HCT116 (cell line): Measurements from ENCODE around the gene ZNF750. TPM values are rescaled to one million over a fixed set of nuclear protein-coding genes. Genes with fewer than 3 reads are reported as not detected.

Experiments
- ATAC-seq: fragments of 200-7000 bp; cut with Tn5 transposase; 2 replicates; pipeline ENCODE4 v1.9.1; 2020; ENCODE audit warnings: mild to moderate bottlenecking, moderate library complexity
- BruUV-seq: library from RNA; stranded (reverse); fragments of 400-500 nt; replicated peaks from 2 replicates; lab custom pipeline; 2021; lab: Mats Ljungman, UMichigan
- CTCF ChIA-PET: fragments of 300-600 bp; sonication (Branson Sonifier 250); formaldehyde crosslinking; loops from one replicate; lab custom pipeline; 2021; ENCODE audit warnings: antibody characterized with exemption; lab: Charles Lee
- POLR2A ChIA-PET: fragments of 300-600, 350-600 bp; sonication (Branson Sonifier 250); formaldehyde crosslinking; loops from one replicate; lab custom pipeline; 2021; ENCODE audit warnings: antibody characterized with exemption; lab: Charles Lee
- RAD21 ChIA-PET, 2 experiments: fragments of 300-600 bp; sonication (Branson Sonifier 250); formaldehyde crosslinking; loops; one replicate each; lab custom pipeline; 2023; ENCODE audit warnings: low total read pairs in 2 of 2; ENCODE audit not compliant: uncharacterized antibody in 2 of 2, unreplicated experiment in 2 of 2, low non-redundant PET in 1 of 2; lab: Charles Lee
- DNase-seq: peaks from one replicate; pipeline ENCODE4 v3.0.0-alpha.2; 2010; ENCODE audit warnings: low read depth, low spot score
- H2AFZ ChIP-seq: fragments of 200-600 bp; shearing (Covaris generic), sonication (generic); 2 replicates; pipeline ENCODE4 v1.6.1; 2017; ENCODE audit warnings: low read depth, mixed run types, mixed read lengths, antibody characterized with exemption, low read length; ENCODE audit not compliant: poor library complexity, severe bottlenecking
- H3K27ac ChIP-seq: 2 replicates; pipeline ENCODE4 v1.5.1; 2012; ENCODE audit warnings: low read depth, low read length
- H3K27me3 ChIP-seq: fragments of 200-600 bp; sonication (generic); 2 replicates; pipeline ENCODE4 v1.6.1; 2016; ENCODE audit warnings: mixed run types, low read length, mixed read lengths; ENCODE audit not compliant: insufficient read depth
- H3K36me3 ChIP-seq, 2 experiments: fragments of 200-500 bp in 1 of 2; fragments of 200-600 bp in 1 of 2; sonication (Bioruptor generic) in 1 of 2; sonication (generic) in 1 of 2; 2 replicates each; pipeline versions ENCODE4 v1.5.1 to v1.6.1; 2014 to 2016; ENCODE audit warnings: low read length in 2 of 2, inconsistent platforms in 1 of 2, mixed read lengths in 1 of 2, mixed run types in 1 of 2; ENCODE audit not compliant: insufficient read depth in 2 of 2, control insufficient read depth in 1 of 2
- H3K4me1 ChIP-seq, 2 experiments: fragments of 200-600 bp in 1 of 2; sonication (generic) in 1 of 2; 2 replicates each; pipeline versions ENCODE4 v1.5.1 to v1.6.1; 2012 to 2017; ENCODE audit warnings: low read length in 2 of 2, inconsistent platforms in 1 of 2, mild to moderate bottlenecking in 1 of 2, mixed read lengths in 1 of 2, mixed run types in 1 of 2, moderate library complexity in 1 of 2; ENCODE audit not compliant: insufficient read depth in 2 of 2, control insufficient read depth in 1 of 2
- H3K4me2 ChIP-seq: fragments of 200-600 bp; sonication (generic); 2 replicates; pipeline ENCODE4 v1.6.1; 2017; ENCODE audit warnings: mixed run types, low read length, mixed read lengths
- H3K4me3 ChIP-seq, 2 experiments: fragments of 200-600 bp in 1 of 2; sonication (generic) in 1 of 2; replicated peaks in 1 of 2; 2 replicates each; pipeline ENCODE4 v1.5.1; 2011 to 2016; ENCODE audit warnings: low read length in 2 of 2, control low read depth in 1 of 2, low read depth in 1 of 2, mild to moderate bottlenecking in 1 of 2, mixed read lengths in 1 of 2, mixed run types in 1 of 2
- H3K79me2 ChIP-seq: fragments of 200-600 bp; sonication (generic); 2 replicates; pipeline ENCODE4 v1.6.1; 2017; ENCODE audit warnings: mild to moderate bottlenecking, mixed run types, low read length, moderate library complexity, mixed read lengths; ENCODE audit not compliant: insufficient read depth
- H3K9ac ChIP-seq: fragments of 200-600 bp; sonication (generic); 2 replicates; pipeline ENCODE4 v1.6.1; 2016; ENCODE audit warnings: low read length, mixed read lengths
- H3K9me2 ChIP-seq: fragments of 200-600 bp; sonication (generic), shearing (Covaris generic); 2 replicates; pipeline ENCODE4 v1.6.1; 2017; ENCODE audit warnings: mixed run types, mild to moderate bottlenecking, moderate library complexity; ENCODE audit not compliant: insufficient read depth
- H3K9me3 ChIP-seq, 2 experiments: fragments of 200-500 bp in 1 of 2; fragments of 200-600 bp in 1 of 2; sonication (Bioruptor generic) in 1 of 2; sonication (generic) in 1 of 2; 2 replicates each; pipeline ENCODE4 v1.6.1; 2014 to 2017; ENCODE audit warnings: low read length in 2 of 2, mixed read lengths in 2 of 2, inconsistent platforms in 1 of 2, low read depth in 1 of 2, mild to moderate bottlenecking in 1 of 2, mixed run types in 1 of 2, moderate library complexity in 1 of 2; ENCODE audit not compliant: control insufficient read depth in 1 of 2, insufficient read depth in 1 of 2
- H4K20me1 ChIP-seq: fragments of 200-600 bp; sonication (generic), shearing (Covaris generic); 2 replicates; pipeline ENCODE4 v1.6.1; 2017; ENCODE audit warnings: mixed run types, mild to moderate bottlenecking, moderate library complexity; ENCODE audit not compliant: insufficient read depth
- ELF1 ChIP-seq: IDR thresholded peaks from 2 replicates; pipeline ENCODE4 v1.6.1; 2012; ENCODE audit warnings: low read depth, borderline replicate concordance
- EZH2 ChIP-seq: fragments of 200-600 bp; sonication (generic); IDR thresholded peaks from 2 replicates; pipeline ENCODE4 v1.6.1; 2017; ENCODE audit warnings: antibody characterized with exemption, mixed run types
- EZH2phosphoT487 ChIP-seq: fragments of 200-600 bp; IDR thresholded peaks from 2 replicates; pipeline ENCODE4 v1.6.1; 2018; ENCODE audit warnings: antibody characterized with exemption, borderline replicate concordance
- FOSL1 ChIP-seq: IDR thresholded peaks from 2 replicates; pipeline ENCODE4 v1.6.1; 2012; ENCODE audit warnings: low read depth
- JUND ChIP-seq: IDR thresholded peaks from 2 replicates; pipeline ENCODE4 v1.6.1; 2012
- POLR2AphosphoS5 ChIP-seq: IDR thresholded peaks from 2 replicates; pipeline ENCODE4 v1.6.1; 2011; ENCODE audit warnings: mild to moderate bottlenecking, low read depth, low read length, moderate library complexity
- RAD21 ChIP-seq: IDR thresholded peaks from 2 replicates; pipeline ENCODE4 v1.6.1; 2012; ENCODE audit warnings: low read depth, mild to moderate bottlenecking
- SRF ChIP-seq: IDR thresholded peaks from 2 replicates; pipeline ENCODE4 v1.6.1; 2012; ENCODE audit warnings: low read depth
- TCF7L2 ChIP-seq: IDR thresholded peaks from 2 replicates; pipeline ENCODE4 v1.7.0; 2011; ENCODE audit warnings: borderline replicate concordance, inconsistent platforms; ENCODE audit not compliant: insufficient read depth, insufficient read length; ENCODE audit errors: extremely low read depth
- YY1 ChIP-seq: IDR thresholded peaks from 2 replicates; pipeline ENCODE4 v1.6.1; 2011; ENCODE audit warnings: low read length, low read depth, moderate library complexity, mild to moderate bottlenecking; ENCODE audit not compliant: insufficient replicate concordance; ENCODE audit errors: extremely low read depth
- ZFX ChIP-seq: fragments of 450-650 bp; IDR thresholded peaks from 2 replicates; pipeline ENCODE4 v1.6.1; 2017
- ZNF274 ChIP-seq: fragments of 200-500 bp; sonication (Bioruptor generic); IDR thresholded peaks from 2 replicates; pipeline ENCODE4 v1.6.1; 2014; ENCODE audit warnings: mild to moderate bottlenecking, low read depth, low read length, inconsistent platforms
- intact Hi-C: fragments of 100-400 bp; cut with micrococcal nuclease; formaldehyde crosslinking; loops from 2 replicates; pipeline ENCODE4 v1.10.0; 2022
- total RNA-seq: library from RNA; stranded (reverse); gene quantifications from one replicate; pipeline ENCODE4 v1.2.1, GENCODE V29; 2021; ENCODE audit not compliant: unreplicated experiment
- TF ChIP-seq, protein P1 (sequence below), 3 experiments: fragments of 200-600 bp in 1 of 3; sonication (generic) in 1 of 3; IDR thresholded peaks in 2 of 3; conservative IDR thresholded peaks in 1 of 3; 2 replicates each; pipeline ENCODE4 v1.5.1; 2012 to 2017; ENCODE audit warnings: low read depth in 2 of 3, low read length in 2 of 3, antibody characterized with exemption in 1 of 3, borderline replicate concordance in 1 of 3, control low read depth in 1 of 3, mild to moderate bottlenecking in 1 of 3, mixed read lengths in 1 of 3, mixed run types in 1 of 3, moderate library complexity in 1 of 3; ENCODE audit not compliant: insufficient read depth in 1 of 3
- TF ChIP-seq, protein P2 (sequence below): IDR thresholded peaks from 2 replicates; pipeline ENCODE4 v1.6.1; 2011; ENCODE audit warnings: mild to moderate bottlenecking, low read length, moderate library complexity; ENCODE audit not compliant: insufficient replicate concordance; ENCODE audit errors: extremely low read depth
- TF ChIP-seq, protein P3 (sequence below): IDR thresholded peaks from 2 replicates; pipeline ENCODE4 v1.6.1; 2012

Gene ZNF750
- total RNA-seq, 1 experiment from 2014 or later: not detected

DNA sequence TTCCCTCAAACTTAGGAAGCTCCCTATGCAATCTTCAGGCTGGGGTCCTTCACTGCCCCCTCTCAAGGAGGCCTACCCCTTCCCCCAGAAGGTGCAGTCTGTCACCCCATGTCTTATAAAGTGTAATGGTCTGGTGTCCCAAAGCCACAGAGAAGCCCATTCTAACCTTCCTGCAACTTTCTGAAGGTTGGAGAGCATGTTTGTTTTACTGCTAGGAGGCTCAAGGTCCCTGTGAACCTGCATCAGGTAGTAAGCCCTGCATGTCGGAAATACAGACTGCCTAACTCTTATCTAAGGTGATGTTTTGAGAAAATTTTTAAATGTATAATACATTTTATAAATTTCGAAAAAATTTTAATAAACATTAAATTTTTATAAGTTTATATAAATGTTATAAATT is 18.3 kb downstream of the ZNF750 start:
- Histone ChIP-seq H4K20me1 (peaks cover 3% of the 10 kb centered on the region; the same call in 1 of the 2 replicates), H3K9me3 (peaks cover 16 to 22% of the 10 kb centered on the region in 2 experiments; a peak in 3 of 4 replicates), H3K27ac (no peak overlapping the region), H3K4me3 (no peak overlapping the region), H3K9ac (no peak overlapping the region), H3K9me2 (no peaks in the 10 kb centered on the region), H3K4me2 (no peak overlapping the region), H3K4me1 (no peaks in the 10 kb centered on the region), H3K27me3 (no peaks in the 10 kb centered on the region), H2AFZ (no peak overlapping the region), H3K79me2 (peaks cover 28% of the 10 kb centered on the region; the same call in 1 of the 2 replicates), H3K36me3 (peaks cover under 1 to 40% of the 10 kb centered on the region in 2 experiments; a peak in 2 of 4 replicates)
- POLR2A ChIA-PET: no interaction called here
- no TSS peak for BruUV-seq
- intact Hi-C loops: no loop called here
- TF ChIP-seq, protein P1, sequence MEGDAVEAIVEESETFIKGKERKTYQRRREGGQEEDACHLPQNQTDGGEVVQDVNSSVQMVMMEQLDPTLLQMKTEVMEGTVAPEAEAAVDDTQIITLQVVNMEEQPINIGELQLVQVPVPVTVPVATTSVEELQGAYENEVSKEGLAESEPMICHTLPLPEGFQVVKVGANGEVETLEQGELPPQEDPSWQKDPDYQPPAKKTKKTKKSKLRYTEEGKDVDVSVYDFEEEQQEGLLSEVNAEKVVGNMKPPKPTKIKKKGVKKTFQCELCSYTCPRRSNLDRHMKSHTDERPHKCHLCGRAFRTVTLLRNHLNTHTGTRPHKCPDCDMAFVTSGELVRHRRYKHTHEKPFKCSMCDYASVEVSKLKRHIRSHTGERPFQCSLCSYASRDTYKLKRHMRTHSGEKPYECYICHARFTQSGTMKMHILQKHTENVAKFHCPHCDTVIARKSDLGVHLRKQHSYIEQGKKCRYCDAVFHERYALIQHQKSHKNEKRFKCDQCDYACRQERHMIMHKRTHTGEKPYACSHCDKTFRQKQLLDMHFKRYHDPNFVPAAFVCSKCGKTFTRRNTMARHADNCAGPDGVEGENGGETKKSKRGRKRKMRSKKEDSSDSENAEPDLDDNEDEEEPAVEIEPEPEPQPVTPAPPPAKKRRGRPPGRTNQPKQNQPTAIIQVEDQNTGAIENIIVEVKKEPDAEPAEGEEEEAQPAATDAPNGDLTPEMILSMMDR (IDR thresholded peaks at IDR 0.05 in 2 of 3, conservative IDR thresholded peaks at IDR 0.05 in 1 of 3; ENCODE audit: borderline replicate concordance in 1 of 3, insufficient read depth in 1 of 3, low read depth in 2 of 3, low read length in 2 of 3): no peak
- TF ChIP-seq, protein P2, sequence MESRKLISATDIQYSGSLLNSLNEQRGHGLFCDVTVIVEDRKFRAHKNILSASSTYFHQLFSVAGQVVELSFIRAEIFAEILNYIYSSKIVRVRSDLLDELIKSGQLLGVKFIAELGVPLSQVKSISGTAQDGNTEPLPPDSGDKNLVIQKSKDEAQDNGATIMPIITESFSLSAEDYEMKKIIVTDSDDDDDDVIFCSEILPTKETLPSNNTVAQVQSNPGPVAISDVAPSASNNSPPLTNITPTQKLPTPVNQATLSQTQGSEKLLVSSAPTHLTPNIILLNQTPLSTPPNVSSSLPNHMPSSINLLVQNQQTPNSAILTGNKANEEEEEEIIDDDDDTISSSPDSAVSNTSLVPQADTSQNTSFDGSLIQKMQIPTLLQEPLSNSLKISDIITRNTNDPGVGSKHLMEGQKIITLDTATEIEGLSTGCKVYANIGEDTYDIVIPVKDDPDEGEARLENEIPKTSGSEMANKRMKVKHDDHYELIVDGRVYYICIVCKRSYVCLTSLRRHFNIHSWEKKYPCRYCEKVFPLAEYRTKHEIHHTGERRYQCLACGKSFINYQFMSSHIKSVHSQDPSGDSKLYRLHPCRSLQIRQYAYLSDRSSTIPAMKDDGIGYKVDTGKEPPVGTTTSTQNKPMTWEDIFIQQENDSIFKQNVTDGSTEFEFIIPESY: no peak
- TF ChIP-seq, protein P3, sequence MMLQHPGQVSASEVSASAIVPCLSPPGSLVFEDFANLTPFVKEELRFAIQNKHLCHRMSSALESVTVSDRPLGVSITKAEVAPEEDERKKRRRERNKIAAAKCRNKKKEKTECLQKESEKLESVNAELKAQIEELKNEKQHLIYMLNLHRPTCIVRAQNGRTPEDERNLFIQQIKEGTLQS: no peak
- no peak for TF ChIP-seq EZH2
- TF ChIP-seq FOSL1: no peak
- no peak for TF ChIP-seq JUND
- TF ChIP-seq TCF7L2: no peak
- no peak for TF ChIP-seq POLR2AphosphoS5
- TF ChIP-seq RAD21: no peak
- TF ChIP-seq SRF: no peak
- no peak for TF ChIP-seq ELF1
- TF ChIP-seq EZH2phosphoT487: no peak
- TF ChIP-seq ZFX: no peak
- TF ChIP-seq YY1: no peak
- TF ChIP-seq ZNF274: no peak
- DNase-seq: no peak
- CTCF ChIA-PET: no interaction called here
- RAD21 ChIA-PET: no interaction called here
- no peak for ATAC-seq
